HG02642 (cell line): Measurements from ENCODE around the gene UBE2Q2.
"Not testable (repeated sequence)": the region's sequence is repeated elsewhere in the genome, so short reads cannot be mapped to it uniquely, and the experiment has no call there.

ENCODE experiments used
- ATAC-seq: cut with Tn5 transposase; IDR thresholded peaks from one replicate; pipeline ENCODE4 v1.9.1; 2021; ENCODE audit warnings: mild to moderate bottlenecking; ENCODE audit not compliant: unreplicated experiment, poor library complexity

The UBE2Q2 gene

GRCh38 chr15:75842722-75843677, at the start of gene UBE2Q2:
UBE2Q2 (plus strand) TSS chr15:75843447; CDS start chr15:75843667, 220 bp downstream.
- peak; percentile 58 for ATAC-seq

GRCh38 chr15:75796321-75796720, 46.9 kb upstream of the UBE2Q2 start:
- no peak for ATAC-seq

- not testable (repeated sequence) for ATAC-seq
These were observed 46.1 kb upstream of the UBE2Q2 start for GRCh38 chr15:75797146-75797545.

GRCh38 chr15:75799190-75799589, 44.1 kb upstream of the UBE2Q2 start:
- ATAC-seq: no peak

GRCh38 chr15:75800409-75800808, 42.8 kb upstream of the UBE2Q2 start:
- not testable (repeated sequence) for ATAC-seq

- ATAC-seq: peak; percentile 84
These were observed 41.2 kb upstream of the UBE2Q2 start for GRCh38 chr15:75801859-75802593.

- ATAC-seq: not testable (repeated sequence)
These were observed 35.8 kb upstream of the UBE2Q2 start for GRCh38 chr15:75807486-75807885.

GRCh38 chr15:75808009-75808408, 35.2 kb upstream of the UBE2Q2 start:
- ATAC-seq: not testable (repeated sequence)

- ATAC-seq: no peak
These were observed 34.7 kb upstream of the UBE2Q2 start for GRCh38 chr15:75808563-75808962.

GRCh38 chr15:75809986-75810750, 33.1 kb upstream of the UBE2Q2 start:
- ATAC-seq: no peak

- no peak for ATAC-seq
These were observed 32.3 kb upstream of the UBE2Q2 start for GRCh38 chr15:75810874-75811498.

GRCh38 chr15:75811626-75812025, 31.6 kb upstream of the UBE2Q2 start:
- ATAC-seq: no peak

GRCh38 chr15:75814794-75815193, 28.5 kb upstream of the UBE2Q2 start:
- no peak for ATAC-seq

GRCh38 chr15:75815811-75816719, 27.2 kb upstream of the UBE2Q2 start:
- ATAC-seq: no peak

GRCh38 chr15:75817138-75817935, 25.9 kb upstream of the UBE2Q2 start:
- no peak for ATAC-seq

- no peak for ATAC-seq
These were observed 23.0 kb upstream of the UBE2Q2 start for GRCh38 chr15:75820206-75820605.

- no peak for ATAC-seq
These were observed 21.4 kb upstream of the UBE2Q2 start for GRCh38 chr15:75821786-75822345.
